Activated CD4-positive, CD25-positive, alpha-beta regulatory T cell treated with anti-CD3 and anti-CD28 coated beads, Interleukin-2, amount 50 U/mL, for 16 hours (primary cell): ENCODE data around the gene TPM3.
"Not testable (repeated sequence)": the region's sequence is repeated elsewhere in the genome, so short reads cannot be mapped to it uniquely, and the experiment has no call there.

ENCODE experiments used
- DNase-seq: peaks from one replicate; pipeline ENCODE4 v3.0.0-alpha.2; 2020; ENCODE audit warnings: low read depth, low spot score

The TPM3 gene

GRCh38 chr1:154206196-154206595 lies 14.3 kb upstream of the TPM3 start, which contains the start of gene CFAP141:
Gene CFAP141 (minus strand): TSS chr1:154206333. CDS start chr1:154206307, 26 bp downstream.
- DNase-seq = no peak

GRCh38 chr1:154205778-154206177 lies 13.9 kb upstream of the TPM3 start:
- DNase-seq = not testable (repeated sequence)

- DNase-seq = no peak
Observed at GRCh38 chr1:154199563-154199879, 7.6 kb upstream of the TPM3 start.

- DNase-seq = peak; percentile 21
Observed at GRCh38 chr1:154198756-154199562, 7.1 kb upstream of the TPM3 start.

GRCh38 chr1:154193821-154194220 lies 1.9 kb upstream of the TPM3 start:
- no peak for DNase-seq

- DNase-seq = no peak
Observed at GRCh38 chr1:154192476-154192875, 576 bp upstream of the TPM3 start.

GRCh38 chr1:154190550-154190949 lies 1.4 kb downstream of the TPM3 start:
- DNase-seq = no peak

- no peak for DNase-seq
Observed at GRCh38 chr1:154186852-154187501, 4.9 kb downstream of the TPM3 start.

GRCh38 chr1:154186177-154186576 lies 5.7 kb downstream of the TPM3 start:
- peak; percentile 37 for DNase-seq

GRCh38 chr1:154183046-154183915 lies 8.6 kb downstream of the TPM3 start:
- peak; percentile 93 for DNase-seq

GRCh38 chr1:154182344-154183045 lies 9.4 kb downstream of the TPM3 start:
- DNase-seq = peak; percentile 35

GRCh38 chr1:154181944-154182343 lies 10.0 kb downstream of the TPM3 start:
- DNase-seq = no peak

GRCh38 chr1:154179946-154180687 lies 11.8 kb downstream of the TPM3 start:
- DNase-seq = no peak

- no peak for DNase-seq
Observed at GRCh38 chr1:154178911-154179811, 12.7 kb downstream of the TPM3 start.

- no peak for DNase-seq
Observed at GRCh38 chr1:154178013-154178412, 13.9 kb downstream of the TPM3 start.

- no peak for DNase-seq
Observed at GRCh38 chr1:154176337-154176736, 15.6 kb downstream of the TPM3 start.

GRCh38 chr1:154174654-154175053 lies 17.2 kb downstream of the TPM3 start:
- DNase-seq = no peak

- DNase-seq = no peak
Observed at GRCh38 chr1:154171880-154172279, 20.0 kb downstream of the TPM3 start.

GRCh38 chr1:154171223-154171583 lies 20.7 kb downstream of the TPM3 start:
- no peak for DNase-seq
